ENCODE measurements around the gene MYOM3.
"Not testable (repeated sequence)": the region's sequence is repeated elsewhere in the genome, so short reads cannot be mapped to it uniquely, and the experiment has no call there.

The MYOM3 gene

DNA sequence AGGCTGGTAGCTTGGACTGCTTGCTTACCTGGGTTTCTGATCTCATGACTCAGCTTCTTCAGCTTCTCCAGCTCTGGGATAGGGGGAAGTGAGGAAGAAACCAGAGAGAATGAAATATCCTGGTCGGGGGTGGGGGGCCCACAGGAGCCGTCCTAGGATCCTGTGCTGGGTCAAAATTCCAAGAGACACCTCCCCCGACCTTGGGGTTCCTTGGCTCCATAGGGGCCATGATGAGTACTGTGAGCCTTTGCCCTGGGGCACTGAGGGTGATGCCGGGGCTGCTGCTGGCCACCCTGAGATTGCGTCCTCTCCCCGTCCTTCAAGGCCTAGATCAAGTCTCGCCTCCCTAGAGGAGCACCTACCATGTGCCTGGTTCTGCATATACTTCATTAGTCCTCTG lies 40.0 kb downstream of the MYOM3 start:
- DNase-seq (ENCODE audit: low spot score), result no peak

DNA sequence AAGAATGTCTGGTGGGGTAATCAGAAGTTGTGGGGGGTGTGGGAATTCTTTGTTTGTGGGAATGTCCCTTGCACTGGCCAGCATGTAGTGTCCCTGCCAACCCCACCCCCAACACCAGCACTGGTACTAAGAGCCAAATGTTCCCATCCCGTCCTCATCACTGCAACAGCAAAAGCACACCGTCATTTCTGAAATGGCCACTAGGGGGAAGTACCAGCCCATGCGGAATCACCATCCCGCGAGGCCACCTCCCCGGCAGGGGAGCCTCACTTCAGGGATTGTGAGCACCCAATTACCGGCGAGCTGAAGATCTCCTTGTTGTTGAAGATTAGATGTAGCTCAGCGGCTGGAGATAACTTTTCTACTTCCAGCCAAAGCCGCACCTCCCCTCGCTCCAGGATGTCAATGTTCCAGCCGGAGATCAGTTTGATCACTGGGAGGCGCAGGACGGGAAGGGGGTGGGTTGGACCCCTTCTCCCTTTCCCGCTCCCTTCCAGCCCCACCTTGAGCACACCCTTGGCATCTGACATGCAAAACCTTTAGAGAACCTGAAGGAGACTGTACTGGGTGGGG lies 41.0 kb downstream of the MYOM3 start:
- peak; percentile 92 for DNase-seq (ENCODE audit: low spot score)

DNA sequence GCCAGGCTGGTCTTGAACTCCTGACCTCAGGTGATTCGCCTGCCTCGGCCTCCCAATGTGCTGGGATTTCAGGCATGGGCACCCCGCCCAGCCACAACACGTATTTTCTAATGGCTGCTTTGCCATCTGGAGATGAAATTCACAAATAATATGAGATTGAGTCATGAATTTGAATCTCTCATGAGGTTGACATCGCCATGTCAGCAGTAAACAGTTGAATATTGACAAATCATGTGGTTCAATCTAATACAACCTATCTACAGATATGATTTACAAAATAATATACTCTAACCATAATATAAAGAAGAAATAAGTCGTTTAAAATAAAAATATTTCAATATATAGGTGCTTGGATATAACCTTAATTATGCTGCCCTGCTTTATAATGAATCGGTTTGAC lies 42.1 kb downstream of the MYOM3 start:
- no peak for DNase-seq (ENCODE audit: low spot score)

- DNase-seq (ENCODE audit: low spot score), result no peak
These were observed 44.0 kb downstream of the MYOM3 start for GRCh38 chr1:24067978-24068377.

DNA sequence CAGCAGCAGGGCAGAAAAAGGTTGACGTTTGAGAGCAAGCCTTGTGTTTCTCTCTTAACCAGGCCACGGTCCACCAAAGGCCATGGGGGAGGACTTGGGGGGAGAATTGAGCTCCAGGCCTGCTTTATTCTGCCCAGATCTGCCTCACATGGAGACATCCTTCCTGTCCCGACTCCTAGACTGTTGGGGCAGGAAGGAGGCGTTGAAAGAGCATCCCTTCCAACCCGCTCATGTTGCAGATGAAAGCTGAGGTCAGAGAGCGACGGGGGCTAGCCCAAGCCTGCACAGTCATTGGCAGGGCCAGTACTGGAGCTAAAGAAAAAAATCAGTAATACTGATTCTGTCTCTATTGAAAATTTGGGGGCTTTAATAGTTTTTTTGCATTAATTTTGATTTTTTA lies 46.6 kb downstream of the MYOM3 start:
- DNase-seq (ENCODE audit: low spot score), result no peak

DNA sequence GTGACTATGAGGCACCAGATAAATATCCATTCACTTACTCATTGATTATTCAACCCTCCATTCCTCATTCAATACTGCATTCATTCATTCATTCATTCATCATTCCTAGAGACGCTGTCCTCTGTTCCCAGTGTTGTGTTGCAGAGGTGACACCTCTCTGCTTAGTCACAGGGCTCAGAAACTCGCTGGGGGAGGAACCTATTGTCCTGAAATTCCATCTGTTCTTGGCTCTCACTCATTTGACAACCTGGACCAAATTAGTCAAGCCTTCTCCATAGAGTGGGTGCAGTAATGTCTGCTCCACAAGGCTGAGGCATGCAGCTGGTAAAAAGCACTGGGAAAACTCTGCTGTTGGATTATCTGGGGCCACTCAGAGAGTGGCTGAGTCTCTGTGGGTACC lies 49.7 kb downstream of the MYOM3 start:
- no peak for DNase-seq (ENCODE audit: low spot score)

GRCh38 chr1:24060482-24060881 lies 51.5 kb downstream of the MYOM3 start:
- DNase-seq (ENCODE audit: low spot score), result no peak

GRCh38 chr1:24058671-24059455 lies 53.1 kb downstream of the MYOM3 start:
- no peak for DNase-seq (ENCODE audit: low spot score)

- no peak for DNase-seq (ENCODE audit: low spot score)
These were observed 54.8 kb downstream of the MYOM3 start for GRCh38 chr1:24057171-24057570.

DNA sequence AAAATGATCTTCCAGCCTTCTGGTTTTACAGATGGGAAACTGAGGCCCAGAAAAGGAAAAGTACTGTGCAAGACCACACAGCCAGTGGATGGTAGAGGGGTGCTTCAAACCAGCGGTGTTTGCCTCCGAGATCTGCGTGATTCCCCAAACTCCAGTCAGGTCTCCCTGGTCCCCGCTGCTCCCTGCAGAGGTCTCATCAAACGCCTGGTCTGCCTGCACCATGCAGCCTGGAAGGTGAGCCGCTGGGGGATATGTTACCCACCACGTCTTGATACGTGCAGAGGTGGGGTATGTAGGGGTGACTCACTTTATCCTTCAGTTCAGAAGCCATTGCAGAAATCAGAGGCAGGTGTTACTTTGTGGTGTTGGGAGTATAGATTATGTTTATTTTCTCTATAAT lies 56.3 kb downstream of the MYOM3 start:
- DNase-seq (ENCODE audit: low spot score), result no peak

- no peak for DNase-seq (ENCODE audit: low spot score)
These were observed 59.7 kb downstream of the MYOM3 start for GRCh38 chr1:24052220-24052619.

- no peak for DNase-seq (ENCODE audit: low spot score)
These were observed 60.6 kb downstream of the MYOM3 start for GRCh38 chr1:24051206-24051945.

DNA sequence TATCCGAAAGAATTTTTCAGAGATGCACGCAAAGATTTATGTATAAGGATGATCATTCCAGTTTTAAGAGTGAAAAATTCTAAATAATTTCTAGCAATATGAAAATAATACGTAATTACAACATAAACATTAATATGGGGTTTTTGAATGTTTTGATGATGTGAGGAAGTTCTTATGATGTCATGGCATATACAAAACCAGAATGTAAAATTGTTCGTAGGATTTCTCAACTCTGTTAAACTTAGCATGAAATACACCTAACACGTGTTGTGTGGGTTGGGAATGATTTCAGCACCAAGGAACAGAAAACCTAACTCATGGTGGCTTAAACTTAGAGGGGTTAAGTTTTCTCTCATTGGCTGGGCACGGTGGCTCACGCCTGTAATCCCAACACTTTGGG lies 62.2 kb downstream of the MYOM3 start:
- no peak for DNase-seq (ENCODE audit: low spot score)

DNA sequence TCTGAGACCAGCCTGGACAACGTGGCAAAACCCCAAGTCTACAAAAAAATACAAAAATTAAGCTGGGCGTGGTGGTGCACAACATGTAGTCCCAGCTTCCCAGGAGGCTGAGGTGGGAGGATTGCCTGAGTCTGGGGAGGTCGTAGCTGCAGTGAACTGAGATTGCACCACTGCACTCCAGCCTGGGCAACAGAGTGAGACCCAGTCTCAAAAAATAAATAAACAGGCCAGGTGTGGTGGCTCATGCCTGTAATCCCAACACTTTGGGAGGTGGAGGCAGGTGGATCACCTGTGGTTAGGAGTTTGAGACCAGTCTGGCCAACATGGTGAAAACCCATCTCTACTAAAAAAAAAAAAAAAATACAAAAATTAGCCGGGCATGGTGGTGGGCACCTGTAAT lies 63.0 kb downstream of the MYOM3 start:
- not testable (repeated sequence) for DNase-seq (ENCODE audit: low spot score)

DNA sequence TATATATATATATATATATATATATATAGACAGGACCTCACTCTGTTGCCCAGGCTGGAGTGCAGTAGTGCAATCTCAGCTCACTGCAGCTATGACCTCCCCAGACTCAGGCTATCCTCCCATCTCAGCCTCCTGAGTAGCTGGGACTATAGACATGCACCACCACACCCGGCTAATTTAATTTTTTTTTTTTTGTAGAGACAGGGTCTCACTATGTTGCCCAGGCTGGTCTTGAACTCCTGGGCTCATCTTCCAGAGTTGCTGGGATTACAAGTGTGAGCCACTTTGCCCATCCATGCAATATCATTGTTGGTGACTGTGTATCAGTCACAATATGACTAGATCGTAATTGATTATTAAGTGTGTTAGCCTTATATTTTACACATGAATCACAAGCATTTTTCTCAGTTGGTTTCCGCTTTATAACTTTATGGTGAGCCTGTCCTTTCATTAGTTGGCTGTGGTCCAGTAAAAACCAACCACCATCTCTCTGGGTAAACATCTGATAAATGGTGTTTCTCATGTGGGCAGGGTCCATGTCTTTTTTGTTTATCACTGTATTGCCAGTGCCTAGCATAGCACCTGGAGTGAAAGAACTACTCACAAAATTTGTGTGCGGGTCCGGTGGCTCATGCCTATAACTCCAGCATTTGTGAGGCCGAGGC lies 63.6 kb downstream of the MYOM3 start:
- DNase-seq (ENCODE audit: low spot score), result no peak

- no peak for DNase-seq (ENCODE audit: low spot score)
These were observed 64.8 kb downstream of the MYOM3 start for GRCh38 chr1:24047110-24047477.

DNA sequence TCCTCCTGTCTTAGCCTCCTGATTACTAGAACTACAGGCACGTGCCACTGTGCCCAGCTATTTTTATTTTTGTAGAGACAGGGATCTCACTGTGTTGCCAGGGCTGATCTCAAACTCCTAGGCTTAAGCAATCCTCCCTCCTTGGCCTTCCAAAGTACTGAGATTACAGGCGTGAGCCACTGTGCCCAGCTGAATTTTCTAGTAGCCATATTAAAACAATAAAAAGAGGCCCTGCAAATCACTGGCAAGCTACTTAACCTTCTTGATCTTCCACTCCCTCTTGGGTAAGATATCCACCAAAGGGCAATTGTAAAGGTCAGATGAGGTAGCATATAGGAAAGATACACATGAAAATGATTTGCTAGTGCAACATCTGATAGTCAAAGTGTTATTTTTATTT lies 66.2 kb downstream of the MYOM3 start:
- no peak for DNase-seq (ENCODE audit: low spot score)

GRCh38 chr1:24044672-24045071 lies 67.3 kb downstream of the MYOM3 start:
- DNase-seq (ENCODE audit: low spot score), result not testable (repeated sequence)

DNA sequence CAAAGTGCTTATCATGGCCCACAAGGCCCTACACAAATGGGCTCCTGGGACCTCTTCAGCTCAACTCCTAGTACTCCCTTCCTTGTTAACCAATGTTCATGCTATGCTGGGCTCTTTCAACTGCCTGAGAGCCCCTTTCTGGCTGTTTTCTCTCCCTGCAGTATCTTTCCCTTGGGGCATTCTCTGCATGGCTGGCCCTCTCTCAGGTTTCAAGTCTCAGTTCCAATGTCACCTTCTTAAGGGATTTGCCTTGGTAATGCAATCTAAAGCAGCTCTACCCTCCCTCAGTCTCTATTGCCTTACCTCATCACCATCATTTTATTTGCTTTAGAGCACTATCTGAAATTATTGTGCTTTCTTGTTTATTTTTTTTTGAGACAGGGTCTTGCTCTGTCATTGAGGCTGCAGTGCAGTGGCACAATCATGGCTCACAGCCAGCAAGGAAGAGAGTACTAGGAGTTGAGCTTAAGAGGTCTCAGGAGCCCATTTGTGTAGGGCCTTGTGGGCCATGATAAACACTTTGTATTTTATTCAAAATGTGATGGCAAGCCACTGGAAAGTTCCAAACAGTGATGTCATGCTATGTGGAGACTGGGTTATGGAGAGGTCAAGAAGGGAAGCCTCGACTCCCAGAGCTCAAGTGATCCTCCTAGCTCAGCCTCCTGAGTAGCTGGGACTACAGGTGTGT lies 68.4 kb downstream of the MYOM3 start:
- no peak for DNase-seq (ENCODE audit: low spot score)

GRCh38 chr1:24042315-24042714 lies 69.6 kb downstream of the MYOM3 start:
- DNase-seq (ENCODE audit: low spot score), result no peak

GRCh38 chr1:24036088-24036487 lies 75.8 kb downstream of the MYOM3 start:
- no peak for DNase-seq (ENCODE audit: low spot score)

GRCh38 chr1:24032981-24033380 lies 79.0 kb downstream of the MYOM3 start:
- no peak for DNase-seq (ENCODE audit: low spot score)
